Adipose tissue (tissue), 3 donors: ENCODE results near the gene KDM3B. TPM values are rescaled to one million over a fixed set of nuclear protein-coding genes. Genes with fewer than 3 reads are reported as not detected.

ENCODE experiments used
- H3K27ac ChIP-seq: one replicate; pipeline ENCODE4 v1.5.1; 2013; ENCODE audit warnings: low read depth, low read length
- WGBS, 3 donors: extraction: QIAGEN DNeasy Blood & Tissue Kit; methylation state at CpG; one replicate each; pipeline ENCODE4 v1.1.7; 2013; 5-methylcytosine and 5-hydroxymethylcytosine counted together
- polyA plus RNA-seq, 3 donors: library from polyadenylated mRNA; stranded (reverse); fragments of 200-250 nt; gene quantifications; one replicate each; pipeline ENCODE4 v1.2.3, GENCODE V29; 2013
- donor health status: healthy with polysubstance abuse.
- donor health status: Bipolar disorder and iron deficiency.
- donor health status: healthy.

Gene KDM3B
- polyA plus RNA-seq, 3 donors: 14.2 to 26.7 (median 22.9) TPM

- WGBS, 3 donors: 83 to 89% (median 85%) methylated on average over 17 of the region's 17 CpGs
- no peak overlapping the region for H3K27ac ChIP-seq
These were observed 87.9 kb downstream of the KDM3B start for GRCh38 chr5:138440159-138441073.

- no peak overlapping the region for H3K27ac ChIP-seq
- WGBS, 3 donors: 86 to 94% (median 88%) methylated on average over 9 of the region's 9 CpGs
These were observed 88.7 kb downstream of the KDM3B start for GRCh38 chr5:138441221-138441620.

GRCh38 chr5:138444078-138444773 is 91.7 kb downstream of the KDM3B start:
- no peak overlapping the region for H3K27ac ChIP-seq
- WGBS, 3 donors: 87 to 91% (median 88%) methylated on average over 13 of the region's 13 CpGs

- no peak overlapping the region for H3K27ac ChIP-seq
- WGBS, 3 donors: 81 to 86% (median 84%) methylated on average over 22 of the region's 22 CpGs
These were observed 92.5 kb downstream of the KDM3B start for GRCh38 chr5:138444774-138445546.

- WGBS, 3 donors: 77 to 85% (median 82%) methylated on average over 15 to 18 of the region's 18 CpGs
- H3K27ac ChIP-seq: no peak overlapping the region
These were observed 93.2 kb downstream of the KDM3B start for GRCh38 chr5:138445547-138446271.

GRCh38 chr5:138448070-138448469 is 95.6 kb downstream of the KDM3B start:
- H3K27ac ChIP-seq: no peak overlapping the region
- 86 to 92% (median 89%) methylated on average over 6 of the region's 6 CpGs for WGBS, 3 donors

- WGBS, 3 donors: 75 to 79% (median 76%) methylated on average over 8 to 9 of the region's 9 CpGs
- no peak overlapping the region for H3K27ac ChIP-seq
These were observed 96.3 kb downstream of the KDM3B start for GRCh38 chr5:138448481-138449398.

- no peak overlapping the region for H3K27ac ChIP-seq
- WGBS, 3 donors: 15 to 19% (median 18%) methylated on average over 21 to 22 of the region's 22 CpGs
These were observed 97.2 kb downstream of the KDM3B start for GRCh38 chr5:138449501-138450239.

GRCh38 chr5:138450971-138451370 is 98.5 kb downstream of the KDM3B start:
- H3K27ac ChIP-seq: no peak overlapping the region
- WGBS, 3 donors: 92 to 95% (median 94%) methylated on average over 5 of the region's 5 CpGs

GRCh38 chr5:138452720-138453119 is 100.2 kb downstream of the KDM3B start:
- 94 to 100% (median 96%) methylated on average over 6 of the region's 6 CpGs for WGBS, 3 donors
- no peak overlapping the region for H3K27ac ChIP-seq

- no peak overlapping the region for H3K27ac ChIP-seq
These were observed 101.1 kb downstream of the KDM3B start for GRCh38 chr5:138453590-138453989.

GRCh38 chr5:138454121-138454520 is 101.6 kb downstream of the KDM3B start:
- 82 to 93% (median 89%) methylated on average over 8 of the region's 8 CpGs for WGBS, 3 donors
- no peak overlapping the region for H3K27ac ChIP-seq

More at GRCh38 chr5:138453590-138453989, 101.1 kb downstream of the KDM3B start:
- 85 to 93% (median 89%) methylated on average over 13 of the region's 13 CpGs for WGBS, 3 donors

GRCh38 chr5:138455232-138455930 is 102.9 kb downstream of the KDM3B start:
- no peak overlapping the region for H3K27ac ChIP-seq
- WGBS, 3 donors: 80 to 89% (median 87%) methylated on average over 11 of the region's 11 CpGs

- 71 to 80% (median 77%) methylated on average over 12 of the region's 12 CpGs for WGBS, 3 donors
These were observed 105.2 kb downstream of the KDM3B start for GRCh38 chr5:138457531-138458275.

GRCh38 chr5:138458384-138458783 is 105.9 kb downstream of the KDM3B start:
- 26 to 43% (median 28%) methylated on average over 11 of the region's 11 CpGs for WGBS, 3 donors
- no peak overlapping the region for H3K27ac ChIP-seq

More at GRCh38 chr5:138457531-138458275, 105.2 kb downstream of the KDM3B start:
- no peak overlapping the region for H3K27ac ChIP-seq
